Neural cell (in vitro differentiated cells): Measurements from ENCODE around the gene CEBPZOS. TPM values are rescaled to one million over a fixed set of nuclear protein-coding genes. Genes with fewer than 3 reads are reported as not detected.

ENCODE experiments used
- H2AFZ ChIP-seq: fragments of 200-600, 300-800 bp; sonication (generic), shearing (Covaris generic); 2 replicates; pipeline ENCODE4 v1.6.0; 2014; ENCODE audit warnings: low read depth, mild to moderate bottlenecking, antibody characterized with exemption, low read length, moderate library complexity
- H3F3A ChIP-seq: fragments of 200-600 bp; shearing (Covaris generic); 2 replicates; pipeline ENCODE4 v1.6.1; 2016; ENCODE audit warnings: mild to moderate bottlenecking, moderate library complexity, mixed read lengths, antibody characterized with exemption, low read length; ENCODE audit not compliant: insufficient read depth, poor library complexity, severe bottlenecking
- H3K27ac ChIP-seq: fragments of 200-600, 300-800 bp; sonication (generic), shearing (Covaris generic); 2 replicates; pipeline ENCODE4 v1.5.1; 2014; ENCODE audit warnings: mild to moderate bottlenecking, low read length, moderate library complexity
- H3K27me3 ChIP-seq: fragments of 300-800, 200-600 bp; sonication (generic), shearing (Covaris generic); 2 replicates; pipeline ENCODE4 v1.6.0; 2014; ENCODE audit warnings: mild to moderate bottlenecking, low read depth, low read length, moderate library complexity; ENCODE audit not compliant: insufficient read depth
- H3K36me3 ChIP-seq: fragments of 300-800, 200-600 bp; sonication (generic), shearing (Covaris generic); 2 replicates; pipeline ENCODE4 v1.5.1; 2014; ENCODE audit warnings: mild to moderate bottlenecking, antibody characterized with exemption, low read length, moderate library complexity; ENCODE audit not compliant: insufficient read depth
- H3K4me2 ChIP-seq: fragments of 300-800, 200-600 bp; sonication (generic), shearing (Covaris generic); 2 replicates; pipeline ENCODE4 v1.6.0; 2014; ENCODE audit warnings: mild to moderate bottlenecking, low read length
- H3K4me3 ChIP-seq: fragments of 300-800, 200-600 bp; sonication (generic), shearing (Covaris generic); 2 replicates; pipeline ENCODE4 v1.5.1; 2014; ENCODE audit warnings: mild to moderate bottlenecking, low read length, moderate library complexity
- H3K79me2 ChIP-seq: fragments of 200-600 bp; shearing (Covaris generic); replicated peaks from 2 replicates; pipeline ENCODE4 v1.6.0; 2014; ENCODE audit warnings: mild to moderate bottlenecking, low read length, moderate library complexity; ENCODE audit not compliant: insufficient read depth
- H3K9ac ChIP-seq: fragments of 300-800, 200-600 bp; sonication (generic), shearing (Covaris generic); 2 replicates; pipeline ENCODE4 v1.6.1; 2016; ENCODE audit warnings: mild to moderate bottlenecking, low read length, mixed read lengths
- H3K9me2 ChIP-seq: fragments of 200-600 bp; shearing (Covaris generic); 2 replicates; pipeline ENCODE4 v1.6.1; 2016; ENCODE audit warnings: mild to moderate bottlenecking, low read length, mixed read lengths; ENCODE audit not compliant: insufficient read depth
- H3K9me3 ChIP-seq: fragments of 200-600, 300-800 bp; sonication (generic), shearing (Covaris generic); 2 replicates; pipeline ENCODE4 v1.6.1; 2016; ENCODE audit warnings: mild to moderate bottlenecking, mixed run types, low read length, moderate library complexity, mixed read lengths
- H4K20me1 ChIP-seq: fragments of 200-600 bp; shearing (Covaris generic); 2 replicates; pipeline ENCODE4 v1.6.1; 2016; ENCODE audit warnings: mild to moderate bottlenecking, mixed run types; ENCODE audit not compliant: insufficient read depth
- EZH2 ChIP-seq: fragments of 200-600, 300-800 bp; shearing (Covaris generic), sonication (generic); IDR thresholded peaks from 2 replicates; pipeline ENCODE4 v1.6.1; 2014; ENCODE audit warnings: antibody characterized with exemption, low read length, borderline replicate concordance, mild to moderate bottlenecking; ENCODE audit not compliant: insufficient read depth, poor library complexity, severe bottlenecking
- SMC3 ChIP-seq: fragments of 450-650 bp; conservative IDR thresholded peaks from 2 replicates; pipeline ENCODE4 v1.6.1; 2014; ENCODE audit warnings: antibody characterized with exemption, mild to moderate bottlenecking, moderate library complexity; ENCODE audit not compliant: poor library complexity
- TAF1 ChIP-seq: IDR thresholded peaks from 2 replicates; pipeline ENCODE4 v1.6.1; 2012; ENCODE audit warnings: low read depth
- polyA plus RNA-seq: library from polyadenylated mRNA; depleted of rRNA; stranded (reverse); fragments of >200 nt; gene quantifications from 2 replicates; pipeline ENCODE4 v1.2.3, GENCODE V29; 2014
- TF ChIP-seq, protein P1 (sequence below): fragments of 450-650 bp; IDR thresholded peaks from 2 replicates; pipeline ENCODE4 v1.5.1; 2014; ENCODE audit warnings: antibody characterized with exemption, mild to moderate bottlenecking, moderate library complexity; ENCODE audit not compliant: poor library complexity, severe bottlenecking

Gene CEBPZOS
- polyA plus RNA-seq, 1 donor from 2014 or later, result 4.9 TPM

DNA sequence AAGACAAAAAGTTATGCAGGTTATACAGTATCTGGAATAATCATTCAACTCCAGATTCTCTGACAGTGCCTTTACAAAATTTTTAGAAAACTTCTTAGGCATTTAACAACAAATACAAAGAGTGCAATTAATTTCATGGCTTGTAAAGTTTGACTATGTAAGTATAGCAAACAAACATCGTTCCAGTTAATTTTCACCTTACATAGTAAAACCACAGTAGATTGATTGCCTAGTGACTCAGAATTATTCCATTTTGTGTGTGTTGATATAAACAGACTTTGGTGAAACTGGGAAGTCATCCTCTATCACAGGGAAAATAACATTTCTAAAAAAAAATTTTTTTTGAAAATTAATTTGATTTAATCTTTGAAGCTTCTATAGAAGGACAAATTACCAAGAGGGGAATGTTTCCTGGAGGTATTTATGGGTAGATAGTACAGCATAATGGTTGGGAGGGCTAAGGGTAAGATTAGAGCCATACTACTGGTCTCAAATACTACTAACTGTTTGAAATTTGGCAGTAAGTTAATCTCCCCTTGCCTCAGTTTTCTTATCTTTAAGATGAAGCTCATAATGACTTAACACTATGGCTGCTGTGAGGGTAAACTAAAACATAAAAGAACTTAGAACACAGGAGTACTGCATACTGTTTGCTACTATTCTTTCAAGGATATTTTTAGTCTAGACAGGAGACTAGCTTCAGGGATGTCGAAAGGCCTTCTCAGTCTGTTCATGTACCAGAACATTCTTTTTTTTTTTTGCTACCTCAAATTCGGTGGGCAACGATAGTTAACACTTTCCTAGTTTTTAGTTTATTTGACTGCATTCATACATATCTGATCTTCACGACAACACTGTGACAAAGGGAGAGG lies 54.8 kb downstream of the CEBPZOS start:
- Histone ChIP-seq H3K27me3 (no peaks in the 10 kb centered on the region), H3K9me3 (no peaks in the 10 kb centered on the region), H3K4me3 (no peak overlapping the region), H4K20me1 (no peaks in the 10 kb centered on the region), H3K27ac (no peak overlapping the region), H3K4me2 (no peak overlapping the region), H3F3A (no peaks in the 10 kb centered on the region), H3K9ac (no peak overlapping the region), H3K79me2 (no peaks in the 10 kb centered on the region), H3K36me3 (peaks cover 1% of the 10 kb centered on the region), H2AFZ (no peak overlapping the region), H3K9me2 (no peaks in the 10 kb centered on the region)
- TF ChIP-seq SMC3, result no peak
- TF ChIP-seq, protein P1, sequence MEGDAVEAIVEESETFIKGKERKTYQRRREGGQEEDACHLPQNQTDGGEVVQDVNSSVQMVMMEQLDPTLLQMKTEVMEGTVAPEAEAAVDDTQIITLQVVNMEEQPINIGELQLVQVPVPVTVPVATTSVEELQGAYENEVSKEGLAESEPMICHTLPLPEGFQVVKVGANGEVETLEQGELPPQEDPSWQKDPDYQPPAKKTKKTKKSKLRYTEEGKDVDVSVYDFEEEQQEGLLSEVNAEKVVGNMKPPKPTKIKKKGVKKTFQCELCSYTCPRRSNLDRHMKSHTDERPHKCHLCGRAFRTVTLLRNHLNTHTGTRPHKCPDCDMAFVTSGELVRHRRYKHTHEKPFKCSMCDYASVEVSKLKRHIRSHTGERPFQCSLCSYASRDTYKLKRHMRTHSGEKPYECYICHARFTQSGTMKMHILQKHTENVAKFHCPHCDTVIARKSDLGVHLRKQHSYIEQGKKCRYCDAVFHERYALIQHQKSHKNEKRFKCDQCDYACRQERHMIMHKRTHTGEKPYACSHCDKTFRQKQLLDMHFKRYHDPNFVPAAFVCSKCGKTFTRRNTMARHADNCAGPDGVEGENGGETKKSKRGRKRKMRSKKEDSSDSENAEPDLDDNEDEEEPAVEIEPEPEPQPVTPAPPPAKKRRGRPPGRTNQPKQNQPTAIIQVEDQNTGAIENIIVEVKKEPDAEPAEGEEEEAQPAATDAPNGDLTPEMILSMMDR, result no peak
- TF ChIP-seq EZH2, result no peak
- no peak for TF ChIP-seq TAF1

Other genes starting within 250 kb of the CEBPZOS start
- gene STRN, start 230.0 kb upstream of the CEBPZOS start, polyA plus RNA-seq, result 9.9 and 10.6 TPM in 2 replicates
- 40.8 and 46.0 TPM in 2 replicates for gene HEATR5B, start 112.1 kb upstream of the CEBPZOS start, polyA plus RNA-seq
- 14.7 and 17.7 TPM in 2 replicates for gene GPATCH11, start 112.0 kb upstream of the CEBPZOS start, polyA plus RNA-seq
- gene EIF2AK2, start 39.5 kb upstream of the CEBPZOS start, polyA plus RNA-seq, result 1.8 and 2.5 TPM in 2 replicates
- gene SULT6B1, start 7.8 kb upstream of the CEBPZOS start, polyA plus RNA-seq, result not detected in 2 replicates
- gene CEBPZ, start 35.1 kb downstream of the CEBPZOS start, polyA plus RNA-seq, result 33.8 and 39.1 TPM in 2 replicates
- 127 and 132 TPM in 2 replicates for gene NDUFAF7, start 35.2 kb downstream of the CEBPZOS start, polyA plus RNA-seq
- 2.2 and 5.9 TPM in 2 replicates for gene PRKD3, start 128.3 kb downstream of the CEBPZOS start, polyA plus RNA-seq
- gene QPCT, start 148.1 kb downstream of the CEBPZOS start, polyA plus RNA-seq, result 2.3 TPM in 1 of 2 replicates, not detected in the other